ENCODE results near the gene RAPGEF5. TPM values are rescaled to one million over a fixed set of nuclear protein-coding genes. Genes with fewer than 3 reads are reported as not detected.

RAPGEF5 gene
- polyA plus RNA-seq, 1 of the 3 experiments (the other 2 are of a cell fraction) = 1.2 TPM

DNA sequence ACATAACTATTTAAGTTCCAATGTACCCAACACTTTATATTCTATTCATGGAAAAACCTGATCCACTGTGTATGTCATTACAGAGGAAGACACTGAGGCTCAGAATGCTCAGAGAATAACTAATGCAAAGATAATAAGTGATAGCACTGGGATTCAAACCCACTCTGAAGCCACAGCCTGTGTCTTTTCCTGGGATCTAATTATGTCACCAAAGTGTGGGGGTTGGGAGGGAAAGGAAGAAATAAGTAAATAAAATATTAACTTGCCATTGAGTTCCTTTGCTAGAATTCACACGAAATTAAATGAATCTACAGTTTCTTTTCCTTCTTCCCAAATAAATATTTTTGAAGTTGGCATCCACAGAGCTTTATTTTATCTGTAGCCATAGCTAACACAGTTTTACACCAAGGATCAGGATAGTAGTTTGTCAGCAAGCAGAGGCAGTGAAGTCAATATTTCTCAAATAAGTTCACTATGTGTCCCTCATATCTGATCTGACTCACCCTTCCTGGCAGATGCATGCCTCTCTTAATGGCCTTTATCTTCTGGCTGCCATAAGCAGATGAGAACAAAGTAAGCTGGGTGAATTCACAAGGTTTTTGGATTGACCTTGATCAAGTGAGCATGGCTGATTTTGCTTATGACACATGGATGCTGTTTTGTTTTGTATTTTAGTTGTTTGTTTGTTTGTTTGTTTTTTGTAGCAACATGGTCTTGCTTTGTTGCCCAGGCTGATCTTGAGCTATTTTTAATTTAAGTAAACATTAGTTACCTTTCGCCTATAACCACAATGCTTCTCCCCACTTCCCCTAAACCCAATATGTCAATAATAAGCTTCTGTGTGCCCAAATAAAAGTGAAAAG lies 6.3 kb downstream of the RAPGEF5 start:
- Histone ChIP-seq H3K4me1 (ENCODE audit: control insufficient read depth in 1 of 2, insufficient read depth in 2 of 2, low read depth in 1 of 2, low read length in 1 of 2) (peaks cover 32 to 33% of the 10 kb centered on the region in 2 experiments), H3K9me3 (no peaks in the 10 kb centered on the region), H3K27me3 (ENCODE audit: insufficient read depth) (no peaks in the 10 kb centered on the region), H3K9ac (no peak overlapping the region; the same call in 1 of the 2 replicates), H3K27ac (ENCODE audit: low read depth in 2 of 2, low read length in 1 of 2) (peak overlapping the region; percentile 89 to 96), H3K79me2 (ENCODE audit: insufficient read depth) (peaks cover 20% of the 10 kb centered on the region), H2AFZ (ENCODE audit: low read depth) (no peak overlapping the region), H3K36me3 (replicated peaks in 1 of 2; ENCODE audit: control insufficient read depth in 1 of 2, insufficient read depth in 2 of 2, low read length in 1 of 2) (no peaks in the 10 kb centered on the region), H3K9me2 (no peaks in the 10 kb centered on the region), H4K20me1 (ENCODE audit: insufficient read depth) (no peaks in the 10 kb centered on the region), H3K4me3 (ENCODE audit: low read depth in 2 of 2, low read length in 1 of 2) (no peak overlapping the region), H3K4me2 (peak overlapping the region; percentile 68), H3F3A (replicated peaks; ENCODE audit: insufficient read depth) (peaks cover 25% of the 10 kb centered on the region)
- WGBS (ENCODE audit: low lambda C conversion rate) = 13% methylated on average over 2 of the region's 2 CpGs
- DNase-seq = peak; percentile 76
- CTCF ChIA-PET = interaction anchor here (0.7 to 5.4 kb wide), 4 partner anchors 42 to 240 kb away, joined by 3 to 27 read pairs (median 3); no protein-coding TSS in a partner anchor
- POLR2A ChIA-PET = no interaction called here
- TF ChIP-seq IRF3 (IDR thresholded peaks at IDR 0.05; ENCODE audit: low read depth, low read length) (peak; percentile 31; the same call in 1 of the 2 replicates), JUND (IDR thresholded peaks at IDR 0.05) (peak; percentile 100), GATA2 (CRISPR knock-in tag; IDR thresholded peaks at IDR 0.05) (peak; percentile 91), RFX5 (IDR thresholded peaks at IDR 0.05; ENCODE audit: low read length) (no peak), NFIC (IDR thresholded peaks at IDR 0.05; ENCODE audit: borderline replicate concordance) (peak; percentile 99), TCF12 (IDR thresholded peaks at IDR 0.05) (peak; percentile 99), MAX (IDR thresholded peaks at IDR 0.05; ENCODE audit: low read depth) (peak; percentile 88), FOXM1 (IDR thresholded peaks at IDR 0.05; ENCODE audit: low read depth) (peak; percentile 92; the same call in 1 of the 2 replicates), FOSL2 (IDR thresholded peaks at IDR 0.05; ENCODE audit: borderline replicate concordance, low read depth) (peak; percentile 98), EP300 (IDR thresholded peaks at IDR 0.05; ENCODE audit: borderline replicate concordance in 1 of 2, low read depth in 1 of 2, low read length in 1 of 2) (peak; percentile 91 to 97), RXRA (IDR thresholded peaks at IDR 0.05; ENCODE audit: borderline replicate concordance, low read depth) (peak; percentile 90; the same call in 1 of the 2 replicates), EZH2phosphoT487 (IDR thresholded peaks at IDR 0.05; ENCODE audit: borderline replicate concordance, low read depth) (no peak), FOXJ3 (CRISPR knock-in tag; IDR thresholded peaks at IDR 0.05) (no peak; the same call in 1 of the 2 replicates), YY1 (IDR thresholded peaks at IDR 0.05; ENCODE audit: low read depth) (peak; percentile 74; the same call in 1 of the 2 replicates), MXI1 (IDR thresholded peaks at IDR 0.05; ENCODE audit: low read depth, low read length) (peak; percentile 87), ELF1 (IDR thresholded peaks at IDR 0.05) (peak; percentile 37; the same call in 1 of the 2 replicates), TEAD4 (IDR thresholded peaks at IDR 0.05; ENCODE audit: borderline replicate concordance, insufficient read depth) (peak; percentile 97), NRF1 (IDR thresholded peaks at IDR 0.05; ENCODE audit: low read depth, low read length) (no peak)
- TF ChIP-seq, protein P1, sequence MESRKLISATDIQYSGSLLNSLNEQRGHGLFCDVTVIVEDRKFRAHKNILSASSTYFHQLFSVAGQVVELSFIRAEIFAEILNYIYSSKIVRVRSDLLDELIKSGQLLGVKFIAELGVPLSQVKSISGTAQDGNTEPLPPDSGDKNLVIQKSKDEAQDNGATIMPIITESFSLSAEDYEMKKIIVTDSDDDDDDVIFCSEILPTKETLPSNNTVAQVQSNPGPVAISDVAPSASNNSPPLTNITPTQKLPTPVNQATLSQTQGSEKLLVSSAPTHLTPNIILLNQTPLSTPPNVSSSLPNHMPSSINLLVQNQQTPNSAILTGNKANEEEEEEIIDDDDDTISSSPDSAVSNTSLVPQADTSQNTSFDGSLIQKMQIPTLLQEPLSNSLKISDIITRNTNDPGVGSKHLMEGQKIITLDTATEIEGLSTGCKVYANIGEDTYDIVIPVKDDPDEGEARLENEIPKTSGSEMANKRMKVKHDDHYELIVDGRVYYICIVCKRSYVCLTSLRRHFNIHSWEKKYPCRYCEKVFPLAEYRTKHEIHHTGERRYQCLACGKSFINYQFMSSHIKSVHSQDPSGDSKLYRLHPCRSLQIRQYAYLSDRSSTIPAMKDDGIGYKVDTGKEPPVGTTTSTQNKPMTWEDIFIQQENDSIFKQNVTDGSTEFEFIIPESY (IDR thresholded peaks at IDR 0.05; ENCODE audit: borderline replicate concordance, low read depth) = peak; percentile 68; the same call in 1 of the 2 replicates
- TF ChIP-seq, protein P2, sequence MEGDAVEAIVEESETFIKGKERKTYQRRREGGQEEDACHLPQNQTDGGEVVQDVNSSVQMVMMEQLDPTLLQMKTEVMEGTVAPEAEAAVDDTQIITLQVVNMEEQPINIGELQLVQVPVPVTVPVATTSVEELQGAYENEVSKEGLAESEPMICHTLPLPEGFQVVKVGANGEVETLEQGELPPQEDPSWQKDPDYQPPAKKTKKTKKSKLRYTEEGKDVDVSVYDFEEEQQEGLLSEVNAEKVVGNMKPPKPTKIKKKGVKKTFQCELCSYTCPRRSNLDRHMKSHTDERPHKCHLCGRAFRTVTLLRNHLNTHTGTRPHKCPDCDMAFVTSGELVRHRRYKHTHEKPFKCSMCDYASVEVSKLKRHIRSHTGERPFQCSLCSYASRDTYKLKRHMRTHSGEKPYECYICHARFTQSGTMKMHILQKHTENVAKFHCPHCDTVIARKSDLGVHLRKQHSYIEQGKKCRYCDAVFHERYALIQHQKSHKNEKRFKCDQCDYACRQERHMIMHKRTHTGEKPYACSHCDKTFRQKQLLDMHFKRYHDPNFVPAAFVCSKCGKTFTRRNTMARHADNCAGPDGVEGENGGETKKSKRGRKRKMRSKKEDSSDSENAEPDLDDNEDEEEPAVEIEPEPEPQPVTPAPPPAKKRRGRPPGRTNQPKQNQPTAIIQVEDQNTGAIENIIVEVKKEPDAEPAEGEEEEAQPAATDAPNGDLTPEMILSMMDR (IDR thresholded peaks at IDR 0.05) = no peak
- TF ChIP-seq, protein P3, sequence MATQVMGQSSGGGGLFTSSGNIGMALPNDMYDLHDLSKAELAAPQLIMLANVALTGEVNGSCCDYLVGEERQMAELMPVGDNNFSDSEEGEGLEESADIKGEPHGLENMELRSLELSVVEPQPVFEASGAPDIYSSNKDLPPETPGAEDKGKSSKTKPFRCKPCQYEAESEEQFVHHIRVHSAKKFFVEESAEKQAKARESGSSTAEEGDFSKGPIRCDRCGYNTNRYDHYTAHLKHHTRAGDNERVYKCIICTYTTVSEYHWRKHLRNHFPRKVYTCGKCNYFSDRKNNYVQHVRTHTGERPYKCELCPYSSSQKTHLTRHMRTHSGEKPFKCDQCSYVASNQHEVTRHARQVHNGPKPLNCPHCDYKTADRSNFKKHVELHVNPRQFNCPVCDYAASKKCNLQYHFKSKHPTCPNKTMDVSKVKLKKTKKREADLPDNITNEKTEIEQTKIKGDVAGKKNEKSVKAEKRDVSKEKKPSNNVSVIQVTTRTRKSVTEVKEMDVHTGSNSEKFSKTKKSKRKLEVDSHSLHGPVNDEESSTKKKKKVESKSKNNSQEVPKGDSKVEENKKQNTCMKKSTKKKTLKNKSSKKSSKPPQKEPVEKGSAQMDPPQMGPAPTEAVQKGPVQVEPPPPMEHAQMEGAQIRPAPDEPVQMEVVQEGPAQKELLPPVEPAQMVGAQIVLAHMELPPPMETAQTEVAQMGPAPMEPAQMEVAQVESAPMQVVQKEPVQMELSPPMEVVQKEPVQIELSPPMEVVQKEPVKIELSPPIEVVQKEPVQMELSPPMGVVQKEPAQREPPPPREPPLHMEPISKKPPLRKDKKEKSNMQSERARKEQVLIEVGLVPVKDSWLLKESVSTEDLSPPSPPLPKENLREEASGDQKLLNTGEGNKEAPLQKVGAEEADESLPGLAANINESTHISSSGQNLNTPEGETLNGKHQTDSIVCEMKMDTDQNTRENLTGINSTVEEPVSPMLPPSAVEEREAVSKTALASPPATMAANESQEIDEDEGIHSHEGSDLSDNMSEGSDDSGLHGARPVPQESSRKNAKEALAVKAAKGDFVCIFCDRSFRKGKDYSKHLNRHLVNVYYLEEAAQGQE (IDR thresholded peaks at IDR 0.05; ENCODE audit: low read depth, low read length) = peak; percentile 69; the same call in 1 of the 2 replicates
- TF ChIP-seq, protein P4, sequence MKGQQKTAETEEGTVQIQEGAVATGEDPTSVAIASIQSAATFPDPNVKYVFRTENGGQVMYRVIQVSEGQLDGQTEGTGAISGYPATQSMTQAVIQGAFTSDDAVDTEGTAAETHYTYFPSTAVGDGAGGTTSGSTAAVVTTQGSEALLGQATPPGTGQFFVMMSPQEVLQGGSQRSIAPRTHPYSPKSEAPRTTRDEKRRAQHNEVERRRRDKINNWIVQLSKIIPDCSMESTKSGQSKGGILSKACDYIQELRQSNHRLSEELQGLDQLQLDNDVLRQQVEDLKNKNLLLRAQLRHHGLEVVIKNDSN (IDR thresholded peaks at IDR 0.05; ENCODE audit: borderline replicate concordance, low read depth) = no peak; the same call in 1 of the 2 replicates
